Hepatocyte (in vitro differentiated cells): ENCODE results near the gene SIGLEC1. TPM values are rescaled to one million over a fixed set of nuclear protein-coding genes. Genes with fewer than 3 reads are reported as not detected.

Experiments used
- DNase-seq: peaks from one replicate; pipeline ENCODE4 v3.0.0-alpha.2; 2016; ENCODE audit warnings: low spot score
- H2AFZ ChIP-seq: fragments of 200-600 bp; sonication (generic); 2 replicates; pipeline ENCODE4 v1.6.0; 2016; ENCODE audit warnings: antibody characterized with exemption, mild to moderate bottlenecking
- H3K27ac ChIP-seq: fragments of 200-600 bp; sonication (generic); 2 replicates; pipeline ENCODE4 v1.5.1; 2016; ENCODE audit warnings: mild to moderate bottlenecking
- H3K27me3 ChIP-seq: fragments of 200-600 bp; sonication (generic); 2 replicates; pipeline ENCODE4 v1.6.1; 2016
- H3K36me3 ChIP-seq: fragments of 200-600 bp; sonication (generic); replicated peaks from 2 replicates; pipeline ENCODE4 v1.5.1; 2016; ENCODE audit warnings: low read depth; ENCODE audit not compliant: insufficient read depth
- H3K4me1 ChIP-seq: fragments of 200-600 bp; sonication (generic); 2 replicates; pipeline ENCODE4 v1.5.1; 2016; ENCODE audit warnings: mild to moderate bottlenecking, moderate library complexity; ENCODE audit not compliant: insufficient read depth
- H3K4me2 ChIP-seq: fragments of 200-600 bp; sonication (generic); 2 replicates; pipeline ENCODE4 v1.6.0; 2016
- H3K4me3 ChIP-seq: fragments of 200-600 bp; sonication (generic); 2 replicates; pipeline ENCODE4 v1.5.1; 2016; ENCODE audit warnings: mild to moderate bottlenecking
- H3K79me2 ChIP-seq: fragments of 200-600 bp; sonication (generic); 2 replicates; pipeline ENCODE4 v1.6.0; 2017; ENCODE audit warnings: mild to moderate bottlenecking
- H3K9me2 ChIP-seq: fragments of 200-600 bp; sonication (generic); replicated peaks from 2 replicates; pipeline ENCODE4 v1.6.0; 2017; ENCODE audit warnings: mild to moderate bottlenecking; ENCODE audit not compliant: insufficient read depth
- H3K9me3 ChIP-seq: fragments of 200-600 bp; sonication (generic); 2 replicates; pipeline ENCODE4 v1.5.1; 2016; ENCODE audit warnings: low read depth, mild to moderate bottlenecking
- H4K20me1 ChIP-seq: fragments of 200-600 bp; sonication (generic); 2 replicates; pipeline ENCODE4 v1.6.0; 2016; ENCODE audit warnings: mild to moderate bottlenecking; ENCODE audit not compliant: insufficient read depth, poor library complexity, severe bottlenecking
- CTCF ChIP-seq: fragments of 200-600 bp; sonication (generic); IDR thresholded peaks from 2 replicates; pipeline ENCODE4 v1.5.1; 2016; ENCODE audit warnings: antibody characterized with exemption, mild to moderate bottlenecking; ENCODE audit not compliant: poor library complexity
- EZH2 ChIP-seq: fragments of 200-600 bp; sonication (generic); IDR thresholded peaks from 2 replicates; pipeline ENCODE4 v1.6.1; 2016; ENCODE audit warnings: antibody characterized with exemption, mild to moderate bottlenecking, borderline replicate concordance
- EZH2phosphoT487 ChIP-seq: fragments of 200-600 bp; sonication (generic); IDR thresholded peaks from one replicate; pipeline ENCODE4 v1.6.1; 2018; ENCODE audit warnings: antibody characterized with exemption, mild to moderate bottlenecking, low read depth, moderate library complexity; ENCODE audit not compliant: unreplicated experiment, severe bottlenecking
- WGBS: methylation state at CpG from one replicate; pipeline ENCODE4 v1.1.6; 2016; ENCODE audit warnings: low lambda C conversion rate; ENCODE audit errors: missing lambda C conversion rate; 5-methylcytosine and 5-hydroxymethylcytosine counted together
- polyA plus RNA-seq: library from polyadenylated mRNA; unstranded; fragments of >200 nt; fragmentation: Nextera tagmentation; extraction: Ambion mirVana; gene quantifications from 2 replicates; pipeline ENCODE4 v1.2.1, GENCODE V29; 2016
- total RNA-seq: library from RNA; depleted of rRNA; stranded (reverse); fragments of >200 nt; gene quantifications from 2 replicates; pipeline ENCODE4 v1.2.3, GENCODE V29; 2014

SIGLEC1 gene
- total and polyA plus RNA-seq, 2 experiments from 2014 or later = 0.11 to 0.23 TPM

- no peaks in the 10 kb centered on the region for H4K20me1 ChIP-seq
- no peaks in the 10 kb centered on the region for H3K36me3 ChIP-seq
- H3K4me3 ChIP-seq = no peak overlapping the region
- no peak overlapping the region for H3K27ac ChIP-seq
- DNase-seq = no peak
- WGBS = 90% methylated on average over 4 of the region's 4 CpGs
- H3K27me3 ChIP-seq = peaks cover 8% of the 10 kb centered on the region
- no peaks in the 10 kb centered on the region for H3K4me1 ChIP-seq
- H3K4me2 ChIP-seq = no peak overlapping the region
- no peaks in the 10 kb centered on the region for H3K79me2 ChIP-seq
- no peak overlapping the region for H2AFZ ChIP-seq
- TF ChIP-seq CTCF (no peak), EZH2 (no peak), EZH2phosphoT487 (no peak)
- H3K9me3 ChIP-seq = no peaks in the 10 kb centered on the region
- no peaks in the 10 kb centered on the region for H3K9me2 ChIP-seq
Measured at GRCh38 chr20:3721912-3722311, 9.5 kb upstream of the SIGLEC1 start.

GRCh38 chr20:3720626-3721025 is 8.2 kb upstream of the SIGLEC1 start:
- DNase-seq = no peak
- no peak overlapping the region for H3K4me2 ChIP-seq
- WGBS = 59% methylated on average over 6 of the region's 6 CpGs

GRCh38 chr20:3720068-3720467 is 7.7 kb upstream of the SIGLEC1 start:
- TF ChIP-seq CTCF = no peak
- no peak for TF ChIP-seq EZH2
- TF ChIP-seq EZH2phosphoT487 = no peak
- H3K4me3 ChIP-seq = no peak overlapping the region
- H3K4me2 ChIP-seq = no peak overlapping the region
- no peak overlapping the region for H2AFZ ChIP-seq
- WGBS = 82% methylated on average over 2 of the region's 2 CpGs
- no peaks in the 10 kb centered on the region for H4K20me1 ChIP-seq
- no peaks in the 10 kb centered on the region for H3K36me3 ChIP-seq
- DNase-seq = no peak
- no peaks in the 10 kb centered on the region for H3K79me2 ChIP-seq
- no peaks in the 10 kb centered on the region for H3K9me3 ChIP-seq
- H3K4me1 ChIP-seq = no peaks in the 10 kb centered on the region
- H3K27ac ChIP-seq = no peak overlapping the region
- H3K9me2 ChIP-seq = no peaks in the 10 kb centered on the region
- peaks cover 5% of the 10 kb centered on the region for H3K27me3 ChIP-seq

More at GRCh38 chr20:3720626-3721025, 8.2 kb upstream of the SIGLEC1 start:
- H2AFZ ChIP-seq = no peak overlapping the region
- no peak for TF ChIP-seq CTCF
- no peak for TF ChIP-seq EZH2
- no peak for TF ChIP-seq EZH2phosphoT487
- H3K4me1 ChIP-seq = no peaks in the 10 kb centered on the region
- no peaks in the 10 kb centered on the region for H3K79me2 ChIP-seq
- no peaks in the 10 kb centered on the region for H3K36me3 ChIP-seq
- H3K9me2 ChIP-seq = no peaks in the 10 kb centered on the region
- H4K20me1 ChIP-seq = no peaks in the 10 kb centered on the region
- H3K4me3 ChIP-seq = no peak overlapping the region
- no peak overlapping the region for H3K27ac ChIP-seq
- peaks cover 5% of the 10 kb centered on the region for H3K27me3 ChIP-seq
- H3K9me3 ChIP-seq = no peaks in the 10 kb centered on the region

- no peak overlapping the region for H3K4me3 ChIP-seq
- H3K4me2 ChIP-seq = no peak overlapping the region
- no peaks in the 10 kb centered on the region for H3K4me1 ChIP-seq
- no peaks in the 10 kb centered on the region for H3K9me2 ChIP-seq
- no peaks in the 10 kb centered on the region for H4K20me1 ChIP-seq
- 95% methylated on average over 4 of the region's 4 CpGs for WGBS
- no peak overlapping the region for H3K27ac ChIP-seq
- H3K27me3 ChIP-seq = peaks cover 5% of the 10 kb centered on the region
- H2AFZ ChIP-seq = no peak overlapping the region
- no peaks in the 10 kb centered on the region for H3K79me2 ChIP-seq
- no peaks in the 10 kb centered on the region for H3K9me3 ChIP-seq
- DNase-seq = no peak
- H3K36me3 ChIP-seq = no peaks in the 10 kb centered on the region
- TF ChIP-seq CTCF (no peak), EZH2 (no peak), EZH2phosphoT487 (no peak)
Measured at GRCh38 chr20:3719046-3719445, 6.6 kb upstream of the SIGLEC1 start.
